Mesodermal cell (in vitro differentiated cells): Measurements from ENCODE around the gene ATG9A.
A peak's percentile ranks its signal among the peaks of the same experiment; 100 is the strongest.

ENCODE experiments used
- H3K27ac ChIP-seq: 2 replicates; pipeline ENCODE4 v1.7.0; 2013; ENCODE audit warnings: mild to moderate bottlenecking, low read depth, low read length, moderate library complexity; ENCODE audit not compliant: severe bottlenecking
- H3K36me3 ChIP-seq: 2 replicates; pipeline ENCODE4 v1.7.1; 2013; ENCODE audit warnings: mild to moderate bottlenecking, low read length, moderate library complexity; ENCODE audit not compliant: control insufficient read depth, insufficient read depth
- H3K4me1 ChIP-seq: one replicate; pipeline ENCODE4 v1.7.1; 2013; ENCODE audit warnings: mild to moderate bottlenecking, low read length; ENCODE audit not compliant: insufficient read depth, control insufficient read depth, poor library complexity, severe bottlenecking
- H3K4me3 ChIP-seq: 2 replicates; pipeline ENCODE4 v1.7.0; 2013; ENCODE audit warnings: low read length, control low read depth, mild to moderate bottlenecking; ENCODE audit not compliant: insufficient read depth, poor library complexity, severe bottlenecking; ENCODE audit errors: extremely low read depth
- H3K9me3 ChIP-seq: 2 replicates; pipeline ENCODE4 v1.7.1; 2013; ENCODE audit warnings: mild to moderate bottlenecking, low read length, moderate library complexity; ENCODE audit not compliant: control insufficient read depth
- WGBS, 2 experiments: methylation state at CpG; one replicate each; pipeline ENCODE4 v1.1.5; 2013; ENCODE audit warnings: missing lambda C conversion rate in 2 of 2; ENCODE audit not compliant: insufficient coverage in 2 of 2; 5-methylcytosine and 5-hydroxymethylcytosine counted together

ATG9A gene

GRCh38 chr2:219243291-219243761, 13.9 kb upstream of the ATG9A start:
- Histone ChIP-seq H3K4me3 (no peak overlapping the region), H3K27ac (no peak overlapping the region), H3K4me1 (peaks cover 9% of the 10 kb centered on the region), H3K9me3 (no peaks in the 10 kb centered on the region), H3K36me3 (peaks cover 26% of the 10 kb centered on the region)
- WGBS, 2 experiments = 96 to 97% methylated on average over 22 to 28 of the region's 28 CpGs

GRCh38 chr2:219234331-219234730, 4.9 kb upstream of the ATG9A start:
- 100% methylated on average over 3 of the region's 3 CpGs; no CpG with 5 or more reads in 1 of the 2 experiments for WGBS, 2 experiments
- Histone ChIP-seq H3K9me3 (no peaks in the 10 kb centered on the region), H3K27ac (no peak overlapping the region), H3K36me3 (peaks cover 78% of the 10 kb centered on the region), H3K4me3 (no peak overlapping the region), H3K4me1 (no peaks in the 10 kb centered on the region)

GRCh38 chr2:219230059-219230540, 664 bp upstream of the ATG9A start:
- Histone ChIP-seq H3K9me3 (no peaks in the 10 kb centered on the region), H3K36me3 (peaks cover 69% of the 10 kb centered on the region), H3K4me3 (peak overlapping the region; percentile 86), H3K4me1 (peaks cover 14% of the 10 kb centered on the region), H3K27ac (peak overlapping the region; percentile 94)
- WGBS, 2 experiments = 0% methylated on average over 24 of the region's 24 CpGs

- peaks cover 14% of the 10 kb centered on the region for H3K4me1 ChIP-seq
Observed at GRCh38 chr2:219228911-219229304, 528 bp downstream of the ATG9A start.

GRCh38 chr2:219228041-219228910, 1.2 kb downstream of the ATG9A start:
- WGBS, 2 experiments = 79 to 89% methylated on average over 3 to 5 of the region's 7 CpGs

More at GRCh38 chr2:219228911-219229304, 528 bp downstream of the ATG9A start:
- H3K4me3 ChIP-seq = peak overlapping the region; percentile 86
- H3K36me3 ChIP-seq = peaks cover 69% of the 10 kb centered on the region
- H3K27ac ChIP-seq = peak overlapping the region; percentile 94
- WGBS, 2 experiments = 2 to 5% methylated on average over 15 to 18 of the region's 19 CpGs
- H3K9me3 ChIP-seq = no peaks in the 10 kb centered on the region

GRCh38 chr2:219225350-219225749, 4.1 kb downstream of the ATG9A start:
- Histone ChIP-seq H3K9me3 (no peaks in the 10 kb centered on the region), H3K27ac (no peak overlapping the region), H3K4me1 (peaks cover 14% of the 10 kb centered on the region), H3K4me3 (no peak overlapping the region), H3K36me3 (peaks cover 75% of the 10 kb centered on the region)
- WGBS, 2 experiments = 93 to 95% methylated on average over 3 of the region's 3 CpGs

More at GRCh38 chr2:219228041-219228910, 1.2 kb downstream of the ATG9A start:
- peaks cover 69% of the 10 kb centered on the region for H3K36me3 ChIP-seq
- peak overlapping the region; percentile 94 for H3K27ac ChIP-seq
- H3K4me3 ChIP-seq = peak overlapping the region; percentile 86
- peaks cover 14% of the 10 kb centered on the region for H3K4me1 ChIP-seq
- H3K9me3 ChIP-seq = no peaks in the 10 kb centered on the region

GRCh38 chr2:219223831-219224610, 5.4 kb downstream of the ATG9A start:
- 95 to 97% methylated on average over 24 to 30 of the region's 31 CpGs for WGBS, 2 experiments

GRCh38 chr2:219221957-219222518, 7.4 kb downstream of the ATG9A start:
- H3K4me3 ChIP-seq = no peak overlapping the region
- peaks cover 71% of the 10 kb centered on the region for H3K36me3 ChIP-seq
- H3K27ac ChIP-seq = no peak overlapping the region
- H3K4me1 ChIP-seq = peaks cover 7% of the 10 kb centered on the region
- WGBS, 2 experiments = 95 to 97% methylated on average over 13 to 15 of the region's 16 CpGs
- H3K9me3 ChIP-seq = no peaks in the 10 kb centered on the region

More at GRCh38 chr2:219223831-219224610, 5.4 kb downstream of the ATG9A start:
- H3K9me3 ChIP-seq = no peaks in the 10 kb centered on the region
- no peak overlapping the region for H3K4me3 ChIP-seq
- peaks cover 16% of the 10 kb centered on the region for H3K4me1 ChIP-seq
- H3K36me3 ChIP-seq = peaks cover 82% of the 10 kb centered on the region
- no peak overlapping the region for H3K27ac ChIP-seq

GRCh38 chr2:219220652-219221402, 8.6 kb downstream of the ATG9A start:
- peaks cover 60% of the 10 kb centered on the region for H3K36me3 ChIP-seq
- peaks cover 7% of the 10 kb centered on the region for H3K4me1 ChIP-seq
- 96 to 100% methylated on average over 5 to 13 of the region's 19 CpGs for whole genome bisulfite sequencing, 2 experiments
- no peaks in the 10 kb centered on the region for H3K9me3 ChIP-seq
- H3K4me3 ChIP-seq = no peak overlapping the region
- H3K27ac ChIP-seq = no peak overlapping the region
